GM19351 (cell line): ENCODE data around the gene SAXO1.
"Not testable (repeated sequence)": the region's sequence is repeated elsewhere in the genome, so short reads cannot be mapped to it uniquely, and the experiment has no call there.

Experiments
- ATAC-seq: cut with Tn5 transposase; IDR thresholded peaks from one replicate; pipeline ENCODE4 v1.9.1; 2021; ENCODE audit warnings: mild to moderate bottlenecking, moderate library complexity; ENCODE audit not compliant: unreplicated experiment

Gene SAXO1

GRCh38 chr9:18971404-18971803 lies 61.6 kb downstream of the SAXO1 start:
- ATAC-seq = no peak

- no peak for ATAC-seq
Observed at GRCh38 chr9:18970393-18970792, 62.6 kb downstream of the SAXO1 start.

- ATAC-seq = no peak
Observed at GRCh38 chr9:18969128-18969527, 63.9 kb downstream of the SAXO1 start.

- ATAC-seq = no peak
Observed at GRCh38 chr9:18955626-18956025, 77.4 kb downstream of the SAXO1 start.

GRCh38 chr9:18951936-18952335 lies 81.1 kb downstream of the SAXO1 start:
- ATAC-seq = no peak

GRCh38 chr9:18947892-18948339 lies 85.1 kb downstream of the SAXO1 start:
- ATAC-seq = peak; percentile 68

GRCh38 chr9:18942801-18943200 lies 90.2 kb downstream of the SAXO1 start:
- no peak for ATAC-seq

GRCh38 chr9:18941060-18941740 lies 91.8 kb downstream of the SAXO1 start:
- no peak for ATAC-seq

GRCh38 chr9:18939943-18940342 lies 93.1 kb downstream of the SAXO1 start:
- ATAC-seq = no peak

GRCh38 chr9:18936094-18936871 lies 96.7 kb downstream of the SAXO1 start:
- ATAC-seq = no peak

- ATAC-seq = no peak
Observed at GRCh38 chr9:18935541-18935940, 97.5 kb downstream of the SAXO1 start.

GRCh38 chr9:18930611-18931010 lies 102.4 kb downstream of the SAXO1 start:
- not testable (repeated sequence) for ATAC-seq

- ATAC-seq = no peak
Observed at GRCh38 chr9:18928711-18929110, 104.3 kb downstream of the SAXO1 start.

GRCh38 chr9:18926513-18926912 lies 106.5 kb downstream of the SAXO1 start:
- ATAC-seq = no peak

- no peak for ATAC-seq
Observed at GRCh38 chr9:18925880-18926279, 107.1 kb downstream of the SAXO1 start.

- no peak for ATAC-seq
Observed at GRCh38 chr9:18923671-18924430, 109.2 kb downstream of the SAXO1 start.

GRCh38 chr9:18923167-18923566 lies 109.8 kb downstream of the SAXO1 start:
- ATAC-seq = no peak

GRCh38 chr9:18922161-18922885 lies 110.7 kb downstream of the SAXO1 start:
- no peak for ATAC-seq

GRCh38 chr9:18921366-18922075 lies 111.5 kb downstream of the SAXO1 start:
- no peak for ATAC-seq
